Right lobe of liver (tissue), 4 donors: ENCODE data around the gene TRAF1.

Experiments used
- CTCF ChIP-seq, 4 donors: fragments of 200-600 bp in 3 of 4; fragments of 450-650 bp in 1 of 4; IDR thresholded peaks; one replicate each; pipeline versions ENCODE4 v1.5.1 to v1.8.0; 2016 to 2022; ENCODE audit warnings: antibody characterized with exemption in 4 of 4, mild to moderate bottlenecking in 2 of 4
- POLR2A ChIP-seq: fragments of 450-650 bp; IDR thresholded peaks from one replicate; pipeline ENCODE4 v1.6.1; 2017; ENCODE audit warnings: antibody characterized with exemption, mild to moderate bottlenecking
- donor health status: DM: no; HTN: no; CAD: no.
- donor health status: DM: no; HTN: no; CAD: no.
- donor health status: DM: no; HTN: yes; CAD: no.

- TF ChIP-seq POLR2A (no peak), CTCF (IDR thresholded peaks at IDR 0.05) (no peak)
Measured at GRCh38 chr9:120854596-120855327, 71.8 kb downstream of the TRAF1 start.
